ENCODE results near the gene TBC1D14. TPM values are rescaled to one million over a fixed set of nuclear protein-coding genes. Genes with fewer than 3 reads are reported as not detected.

The TBC1D14 gene
- total and polyA plus RNA-seq, 2 of the 8 experiments (the other 6 are each of a cell fraction or from before 2014, with no cell fraction given), result 45.6 to 48.2 TPM

- peaks cover 11 to 19% (median 17%) of the 10 kb centered on the region in 4 experiments for H3K4me1 ChIP-seq (replicated peaks in 1 of 4; ENCODE audit: control insufficient read depth in 3 of 4, insufficient read depth in 4 of 4, low read length in 3 of 4)
- TF ChIP-seq RNF2 (IDR thresholded peaks at IDR 0.05; ENCODE audit: borderline replicate concordance, low read depth, low read length, missing control alignments, poor library complexity, severe bottlenecking) (no peak), GABPA (IDR thresholded peaks at IDR 0.05; ENCODE audit: borderline replicate concordance, insufficient read depth, low read length) (no peak), E2F6 (IDR thresholded peaks at IDR 0.05) (no peak), BCL11A (IDR thresholded peaks at IDR 0.05; ENCODE audit: low read depth in 2 of 2, low read length in 2 of 2) (no peak), RFX5 (IDR thresholded peaks at IDR 0.05; ENCODE audit: borderline replicate concordance, low read depth, low read length) (no peak), RXRA (IDR thresholded peaks at IDR 0.05; ENCODE audit: insufficient read depth, low read depth, low read length) (no peak)
- WGBS, 2 experiments (ENCODE audit: extremely low coverage in 1 of 2, insufficient coverage in 1 of 2, insufficient read length in 1 of 2, insufficient replicate concordance in 2 of 2, low coverage in 1 of 2, low lambda C conversion rate in 2 of 2, missing lambda C conversion rate in 1 of 2), result 93% methylated on average over 15 of the region's 15 CpGs; no CpG with 5 or more reads in 1 of the 2 experiments
Measured at GRCh38 chr4:6967846-6968340, 58.3 kb downstream of the TBC1D14 start.

More at GRCh38 chr4:6967846-6968340, 58.3 kb downstream of the TBC1D14 start:
- no peak overlapping the region for H3K4me3 ChIP-seq (ENCODE audit: extremely low read depth in 1 of 4, insufficient read depth in 2 of 4, low read depth in 3 of 4, low read length in 4 of 4)
- H3K18ac ChIP-seq (ENCODE audit: extremely low read depth, low read length), result no peak overlapping the region
- no peak overlapping the region for H3K27ac ChIP-seq (ENCODE audit: low read depth, low read length)
- H4K91ac ChIP-seq (replicated peaks; ENCODE audit: insufficient read length, low read length), result no peak overlapping the region
- no peaks in the 10 kb centered on the region for H3K27me3 ChIP-seq (replicated peaks in 1 of 4; ENCODE audit: control insufficient read depth in 3 of 4, extremely low read depth in 1 of 4, insufficient read depth in 3 of 4, low read length in 3 of 4)
- H3K9me3 ChIP-seq (ENCODE audit: insufficient read depth in 2 of 2, low read depth in 1 of 2, low read length in 1 of 2), result no peaks in the 10 kb centered on the region
- no peak overlapping the region for H4K8ac ChIP-seq (ENCODE audit: extremely low read depth, insufficient read depth, low read length)
- H3K4me2 ChIP-seq (ENCODE audit: insufficient read depth in 1 of 2, low read depth in 2 of 2, low read length in 2 of 2), result no peak overlapping the region
- no peak overlapping the region for H2BK20ac ChIP-seq (ENCODE audit: low read length)
- no peak overlapping the region for H2AK5ac ChIP-seq (ENCODE audit: low read depth, low read length)
- no peak overlapping the region for H2BK5ac ChIP-seq (ENCODE audit: low read depth, low read length)
- H3K36me3 ChIP-seq (ENCODE audit: control insufficient read depth in 2 of 4, insufficient read depth in 4 of 4, low read length in 3 of 4), result no peaks in the 10 kb centered on the region
- peaks cover 0 to 30% of the 10 kb centered on the region in 2 experiments; a peak in 1 of 4 replicates for H3K79me2 ChIP-seq (ENCODE audit: control insufficient read depth in 1 of 2, insufficient read depth in 2 of 2, low read length in 2 of 2)
- peaks cover 0 to 1% of the 10 kb centered on the region in 2 experiments for H4K20me1 ChIP-seq (replicated peaks in 1 of 2; ENCODE audit: control insufficient read depth in 1 of 2, insufficient read depth in 2 of 2, low read length in 2 of 2)
- no peak overlapping the region for H3K56ac ChIP-seq (replicated peaks; ENCODE audit: insufficient read length, low read depth, low read length)
- H3K23ac ChIP-seq (ENCODE audit: insufficient read length), result no peak overlapping the region
- no peak overlapping the region for H4K5ac ChIP-seq (ENCODE audit: insufficient read length, low read depth, low read length)
- H2BK12ac ChIP-seq (ENCODE audit: low read depth, low read length), result no peak overlapping the region
- H3K14ac ChIP-seq (ENCODE audit: insufficient read length), result no peak overlapping the region
- H2BK15ac ChIP-seq (ENCODE audit: low read length), result no peak overlapping the region
- H3K23me2 ChIP-seq (ENCODE audit: low read depth, low read length), result no peaks in the 10 kb centered on the region
- FAIRE-seq (no peak), DNase-seq (ENCODE audit: low read depth in 1 of 2, low spot score in 2 of 2) (no peak)
- no peak overlapping the region for H3K9ac ChIP-seq (replicated peaks in 1 of 4; ENCODE audit: extremely low read depth in 1 of 4, low read depth in 3 of 4, low read length in 3 of 4)
- no peak overlapping the region for H3K4ac ChIP-seq (replicated peaks; ENCODE audit: insufficient read length, low read depth, low read length)
- no peak overlapping the region for H2AFZ ChIP-seq (ENCODE audit: low read length)
- ChIA-PET POLR2A (ENCODE audit: partially characterized antibody) (no interaction called here), CTCF (ENCODE audit: partially characterized antibody) (interaction anchor here (0.9 kb wide), 1 partner anchor 56 kb away, joined by 3 read pairs; no protein-coding TSS in a partner anchor)
- peaks cover 8% of the 10 kb centered on the region; the same call in 1 of the 2 replicates for H3K79me1 ChIP-seq (ENCODE audit: low read depth, low read length)
- no peak overlapping the region for H2BK120ac ChIP-seq (replicated peaks; ENCODE audit: low read depth, low read length)
